ENCODE measurements around the gene OR2T35.
A peak's percentile ranks its signal among the peaks of the same experiment; 100 is the strongest.

The OR2T35 gene

DNA sequence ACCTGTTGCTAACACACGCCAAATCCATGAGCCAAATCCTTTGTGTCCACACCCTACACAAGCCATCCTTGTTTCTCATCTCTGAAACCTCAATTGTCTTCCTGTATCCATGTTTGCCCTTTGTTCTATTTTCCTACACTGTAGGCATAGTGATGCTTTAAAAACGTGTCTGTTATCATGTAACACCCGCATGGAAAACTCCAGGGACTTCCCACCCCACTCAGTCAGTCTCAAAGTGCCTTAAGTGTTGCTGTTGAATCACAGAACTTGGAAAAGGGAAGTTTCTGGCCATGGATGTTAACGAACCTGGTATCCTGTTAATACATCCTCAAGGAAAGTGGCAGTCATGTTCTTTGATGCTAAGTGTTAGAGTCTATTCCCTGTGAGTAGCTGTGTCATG, 19.9 kb downstream of the OR2T35 start:
- DNase-seq = no peak

DNA sequence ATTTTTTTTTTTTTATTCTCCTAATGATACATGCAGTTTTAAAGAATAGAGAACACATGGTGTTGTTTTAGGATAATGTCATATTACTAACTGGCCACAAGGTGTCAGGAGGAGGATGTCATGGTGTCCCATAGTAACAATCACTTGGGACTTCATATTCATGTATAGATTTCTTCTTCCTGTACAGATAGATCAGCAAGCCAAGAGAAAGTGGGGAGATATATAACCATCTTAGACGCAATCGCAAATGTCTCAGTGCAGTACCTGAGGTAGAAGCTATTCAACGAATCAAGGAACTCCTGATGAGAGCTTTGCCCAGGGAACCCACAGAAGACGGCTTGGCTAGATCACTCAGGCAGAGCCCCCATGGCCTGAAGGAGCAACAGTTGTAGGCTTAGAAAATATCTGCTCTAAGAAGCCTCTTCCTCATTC, 22.5 kb downstream of the OR2T35 start:
- no peak for DNase-seq

DNA sequence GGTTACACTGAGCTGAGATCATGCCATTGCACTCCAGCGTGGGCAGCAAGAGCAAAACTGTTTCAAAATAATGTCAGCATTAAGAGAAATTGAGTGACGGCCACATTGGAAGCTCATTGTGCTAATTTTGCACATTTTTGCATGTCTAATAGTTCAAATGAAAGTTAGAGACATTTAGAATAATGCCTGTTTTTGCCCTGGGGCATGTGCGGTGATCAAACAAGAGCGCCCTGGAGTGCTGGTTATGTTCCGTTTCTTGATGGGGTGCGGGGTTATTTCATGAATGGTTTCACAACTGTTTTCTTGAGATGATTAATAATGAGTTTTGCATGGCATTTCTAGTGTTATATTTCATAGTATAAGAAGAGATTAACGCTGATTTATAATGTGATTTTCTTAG, 23.3 kb downstream of the OR2T35 start:
- no peak for DNase-seq

DNA sequence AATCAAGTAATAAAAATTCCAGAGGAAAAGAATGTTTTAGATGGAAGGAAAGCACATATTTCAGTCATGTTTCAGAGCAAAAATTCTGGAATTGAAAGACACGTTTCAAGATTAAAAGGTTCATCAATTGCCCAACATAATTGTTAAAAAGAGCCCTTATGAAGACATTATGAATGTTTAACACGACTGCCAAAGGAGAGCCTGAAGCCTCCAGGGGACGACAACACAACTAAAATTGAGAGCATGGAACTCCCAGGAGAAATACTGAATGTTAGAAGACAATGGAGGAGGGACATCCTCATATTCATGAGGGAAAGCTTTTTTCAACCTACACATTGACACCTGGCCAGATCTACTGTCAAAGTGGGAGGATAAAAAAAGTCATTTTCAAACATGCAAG, 26.2 kb downstream of the OR2T35 start:
- DNase-seq = peak; percentile 3

DNA sequence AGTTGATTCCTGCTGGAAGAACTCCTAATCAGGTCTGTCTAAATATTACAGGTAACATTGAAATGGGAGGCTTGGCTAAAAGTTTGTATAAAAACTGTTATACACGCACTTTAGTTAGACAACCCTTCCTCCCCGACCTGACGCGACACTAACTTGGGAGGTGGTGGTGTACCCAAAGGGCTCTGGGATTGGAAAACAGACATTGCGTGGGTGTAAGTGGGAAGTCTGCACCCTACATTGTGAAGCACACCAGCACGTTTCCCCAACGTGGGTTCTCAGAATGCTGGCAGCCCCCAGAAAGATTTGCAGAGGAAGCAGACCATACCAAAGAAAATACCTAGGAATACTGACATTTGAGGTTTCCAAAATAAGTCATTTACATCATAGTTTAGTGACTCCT, 27.0 kb downstream of the OR2T35 start:
- no peak for DNase-seq

DNA sequence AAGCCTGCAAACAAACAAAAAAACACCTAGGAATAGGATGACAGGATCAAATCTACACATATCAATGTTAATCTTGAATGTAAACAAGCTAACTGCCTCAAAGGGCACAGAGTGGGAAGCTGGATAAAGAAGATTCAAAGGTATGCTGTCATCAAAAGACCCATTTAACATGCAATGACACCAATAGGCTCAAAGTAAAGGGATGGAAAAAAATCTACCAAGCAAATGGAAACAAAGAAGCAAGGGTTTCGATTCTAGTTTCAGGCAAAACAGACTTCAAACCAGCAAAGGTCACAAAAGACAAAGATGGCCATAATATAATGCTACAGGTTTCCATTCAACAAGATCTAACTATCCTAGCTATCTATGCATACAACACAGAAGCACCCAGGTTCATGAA, 31.3 kb downstream of the OR2T35 start:
- no peak for DNase-seq

DNA sequence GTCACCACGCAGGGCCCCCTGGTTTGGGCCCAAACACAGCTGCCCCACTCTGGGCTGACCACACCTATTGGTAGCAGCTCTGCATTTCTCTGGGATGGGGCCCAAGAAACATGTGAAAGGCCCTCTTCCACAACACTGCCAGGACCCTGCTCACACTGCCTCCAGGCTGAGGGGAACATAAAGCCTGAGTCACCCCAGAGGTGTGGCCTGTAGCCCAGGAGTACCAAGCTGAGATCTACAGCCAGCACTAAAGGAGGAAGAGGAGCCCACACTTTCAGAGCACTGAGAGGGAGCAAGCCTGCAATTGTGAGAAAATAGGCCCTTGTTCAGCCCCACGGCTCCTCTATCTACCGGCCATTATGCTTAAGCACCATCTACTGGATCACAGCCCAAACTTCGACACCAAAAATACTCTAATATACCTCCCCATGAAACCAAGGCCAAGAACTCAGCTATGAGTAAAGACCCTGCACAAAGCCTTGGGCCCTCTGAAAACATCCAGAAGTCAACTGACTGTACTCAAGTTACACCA, 33.1 kb downstream of the OR2T35 start:
- no peak for DNase-seq

DNA sequence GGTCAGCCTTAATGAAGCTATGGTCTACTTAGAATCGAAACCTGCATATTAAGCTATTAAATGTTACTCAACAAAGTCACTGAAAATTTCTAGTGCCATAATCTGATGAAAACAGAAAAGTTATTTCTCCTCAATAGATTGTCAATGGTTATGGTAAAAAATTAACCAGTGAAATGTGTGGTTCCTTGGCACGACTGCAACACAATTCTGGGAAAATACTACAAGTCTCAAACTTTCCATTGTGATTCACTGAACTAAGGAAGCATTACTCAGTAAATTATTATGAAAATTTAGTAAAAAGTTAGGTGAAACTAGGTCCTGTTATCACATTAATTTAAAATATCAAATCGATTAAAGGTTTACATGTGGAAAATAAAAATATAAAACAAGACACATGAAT, 34.8 kb downstream of the OR2T35 start:
- DNase-seq = no peak

DNA sequence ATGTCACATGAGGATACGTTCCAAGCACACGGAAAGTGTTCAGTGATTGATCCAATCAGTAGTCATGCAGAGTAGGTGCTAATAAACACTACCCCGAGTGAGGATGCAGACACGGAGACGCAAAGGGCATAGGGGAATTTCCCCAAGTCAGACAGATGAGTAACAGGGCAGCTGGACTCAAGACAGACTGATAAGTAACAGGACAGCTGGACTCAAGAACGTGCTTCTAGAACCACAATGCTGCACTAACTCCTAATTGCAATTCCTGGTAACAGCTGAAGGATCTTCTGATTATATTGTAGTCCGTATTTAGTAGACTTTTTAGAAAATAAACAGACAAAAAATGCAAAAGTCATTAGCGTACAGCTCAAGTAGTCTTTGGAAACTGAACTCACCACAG, 45.7 kb downstream of the OR2T35 start:
- DNase-seq = no peak

DNA sequence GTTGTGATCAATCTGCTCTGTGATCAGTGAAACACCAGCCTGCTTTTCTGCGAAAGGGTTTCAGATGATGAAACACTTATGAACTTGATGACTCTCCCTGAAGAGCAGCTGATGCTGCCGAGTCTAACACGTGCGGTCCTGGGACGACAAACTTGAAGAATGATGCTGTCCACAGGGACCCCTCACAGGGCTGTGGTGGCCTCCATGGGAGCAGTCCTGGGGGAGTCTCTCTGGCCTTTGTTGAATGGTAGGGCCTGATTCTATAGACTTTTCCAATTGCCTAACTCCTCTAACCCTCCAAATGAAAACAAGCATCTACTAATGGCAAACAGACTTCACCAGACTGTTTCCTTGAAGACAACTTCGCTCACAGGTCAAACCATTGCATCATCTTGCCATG, 47.5 kb downstream of the OR2T35 start, which contains the start of gene OR2T10:
OR2T10 (minus strand) TSS at position 112 of the 400 bp plus-strand sequence. CDS start 3,932 bp downstream, outside the sequence.
- no peak for DNase-seq

DNA sequence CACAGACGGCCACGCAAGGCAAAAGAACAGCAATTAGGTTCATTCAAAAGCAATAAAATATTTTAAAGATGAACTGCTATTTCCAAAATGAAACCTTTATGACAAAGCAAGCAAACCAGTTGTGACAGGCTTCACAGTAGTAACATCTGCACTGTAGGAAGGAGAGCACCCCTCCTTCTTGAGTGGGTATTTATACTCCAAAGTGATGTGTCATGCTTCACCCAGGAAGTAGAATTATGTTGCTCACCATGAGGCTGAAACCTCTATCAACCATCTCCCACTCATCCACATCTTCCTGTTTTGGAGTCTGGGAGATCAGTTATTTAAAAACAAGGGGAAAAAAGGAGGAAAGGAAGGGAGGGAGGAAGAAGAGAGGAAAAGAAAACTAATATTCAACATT, 48.5 kb downstream of the OR2T35 start:
- DNase-seq = no peak

DNA sequence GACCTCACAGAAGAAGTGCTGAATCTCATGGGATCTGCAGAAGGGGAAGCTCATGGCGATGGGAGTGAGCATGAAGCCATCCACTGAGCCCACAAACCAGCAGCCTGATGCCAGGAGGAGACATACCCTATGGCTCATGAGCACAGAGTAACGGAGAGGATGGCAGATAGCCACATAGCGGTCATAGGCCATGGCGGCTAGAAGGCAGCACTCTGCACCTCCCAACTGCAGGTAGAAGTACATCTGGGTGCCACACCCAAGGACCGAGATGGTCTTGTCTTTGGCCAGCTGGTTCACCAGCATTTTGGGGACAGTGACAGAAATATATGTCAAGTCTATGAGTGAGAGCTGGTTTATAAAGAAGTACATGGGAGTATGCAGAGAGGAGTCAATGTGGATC, 51.9 kb downstream of the OR2T35 start:
- no peak for DNase-seq

DNA sequence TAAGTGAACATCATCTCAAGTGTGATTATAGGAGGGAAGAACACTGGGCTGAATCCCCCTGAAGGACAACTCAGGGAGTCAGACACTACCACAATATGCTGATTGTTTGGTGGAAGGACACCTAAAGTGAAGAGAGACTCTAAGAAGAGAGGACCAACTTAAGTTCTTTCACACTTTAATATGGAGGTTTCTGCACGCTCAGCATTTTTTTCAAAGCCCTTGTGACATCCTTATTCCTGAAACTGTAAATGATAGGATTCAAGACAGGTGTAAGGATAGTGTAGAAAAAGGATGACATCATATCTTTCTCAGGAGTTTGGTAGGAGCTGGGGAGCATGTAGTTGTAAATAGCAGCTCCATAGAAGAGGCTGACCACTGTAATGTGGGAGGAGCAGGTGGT, 52.4 kb downstream of the OR2T35 start:
- no peak for DNase-seq

DNA sequence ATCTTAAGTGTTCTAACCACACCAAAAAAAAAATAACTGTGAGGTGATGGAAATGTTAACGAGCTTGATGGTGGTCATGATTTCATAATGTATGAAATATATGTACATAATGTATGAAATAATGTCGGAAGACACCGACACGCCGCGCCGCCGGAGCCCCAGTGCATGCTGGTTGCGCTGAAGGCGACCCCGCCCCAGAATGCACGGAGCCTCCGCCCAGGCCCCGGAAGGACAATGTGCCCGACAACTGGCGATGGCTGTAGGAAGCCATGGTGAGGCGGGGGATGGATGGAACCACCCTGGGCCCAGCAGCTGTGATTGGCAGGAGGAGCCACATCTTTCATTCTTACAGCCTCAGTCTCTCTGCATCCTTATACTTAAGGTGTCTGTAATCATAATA, 55.0 kb downstream of the OR2T35 start:
- no peak for DNase-seq

DNA sequence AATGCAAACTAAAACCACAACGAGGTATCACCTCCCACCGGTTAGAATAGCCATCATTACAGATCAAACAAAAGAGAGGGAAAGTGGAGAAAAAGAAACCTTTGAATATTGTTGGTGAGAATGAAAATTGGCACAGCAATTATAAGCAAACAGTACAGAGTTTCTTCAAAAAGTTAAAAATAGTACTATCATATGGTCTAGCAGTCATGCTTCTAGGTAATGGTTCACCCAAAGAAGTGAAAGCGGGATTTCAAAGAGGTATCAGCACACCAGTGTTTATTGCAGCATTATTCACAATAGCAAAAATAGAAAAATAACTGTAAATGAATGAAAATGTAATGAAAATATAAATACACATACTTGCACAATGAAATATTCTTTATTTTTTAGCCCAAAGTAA, 55.7 kb downstream of the OR2T35 start:
- no peak for DNase-seq

All from fibroblast of skin of right biceps (primary cell).